ENCODE measurements around the gene GHR.
"Not testable (repeated sequence)": the region's sequence is repeated elsewhere in the genome, so short reads cannot be mapped to it uniquely, and the experiment has no call there.

The GHR gene

DNA sequence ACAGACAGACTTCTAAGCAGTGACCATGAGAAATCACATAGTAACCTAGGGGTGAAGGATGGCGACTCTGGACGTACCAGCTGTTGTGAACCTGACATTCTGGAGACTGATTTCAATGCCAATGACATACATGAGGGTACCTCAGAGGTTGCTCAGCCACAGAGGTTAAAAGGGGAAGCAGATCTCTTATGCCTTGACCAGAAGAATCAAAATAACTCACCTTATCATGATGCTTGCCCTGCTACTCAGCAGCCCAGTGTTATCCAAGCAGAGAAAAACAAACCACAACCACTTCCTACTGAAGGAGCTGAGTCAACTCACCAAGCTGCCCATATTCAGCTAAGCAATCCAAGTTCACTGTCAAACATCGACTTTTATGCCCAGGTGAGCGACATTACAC is 295.4 kb downstream of the GHR start:
- H3K36me3 ChIP-seq (ENCODE audit: insufficient read depth, low read length): no peaks in the 10 kb centered on the region
- WGBS: 94% methylated on average over 4 of the region's 4 CpGs
- no peak overlapping the region for H3K4me3 ChIP-seq (ENCODE audit: low read length)
- no peak overlapping the region for H3K27ac ChIP-seq (ENCODE audit: low read depth, low read length)
- no peaks in the 10 kb centered on the region for H3K4me1 ChIP-seq (ENCODE audit: insufficient read depth, low read length)
- no peaks in the 10 kb centered on the region for H3K9me3 ChIP-seq (ENCODE audit: insufficient read depth, low read depth, low read length)
- no peaks in the 10 kb centered on the region for H3K27me3 ChIP-seq (ENCODE audit: insufficient read depth, low read length)
- H3K9ac ChIP-seq (ENCODE audit: low read depth, low read length): no peak overlapping the region

DNA sequence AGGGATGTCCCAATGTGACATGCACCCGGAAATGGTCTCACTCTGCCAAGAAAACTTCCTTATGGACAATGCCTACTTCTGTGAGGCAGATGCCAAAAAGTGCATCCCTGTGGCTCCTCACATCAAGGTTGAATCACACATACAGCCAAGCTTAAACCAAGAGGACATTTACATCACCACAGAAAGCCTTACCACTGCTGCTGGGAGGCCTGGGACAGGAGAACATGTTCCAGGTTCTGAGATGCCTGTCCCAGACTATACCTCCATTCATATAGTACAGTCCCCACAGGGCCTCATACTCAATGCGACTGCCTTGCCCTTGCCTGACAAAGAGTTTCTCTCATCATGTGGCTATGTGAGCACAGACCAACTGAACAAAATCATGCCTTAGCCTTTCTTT is 295.8 kb downstream of the GHR start:
- H3K27ac ChIP-seq (ENCODE audit: low read depth, low read length): no peak overlapping the region
- H3K9ac ChIP-seq (ENCODE audit: low read depth, low read length): no peak overlapping the region
- H3K36me3 ChIP-seq (ENCODE audit: insufficient read depth, low read length): no peaks in the 10 kb centered on the region
- no peaks in the 10 kb centered on the region for H3K4me1 ChIP-seq (ENCODE audit: insufficient read depth, low read length)
- H3K4me3 ChIP-seq (ENCODE audit: low read length): no peak overlapping the region
- WGBS: 91% methylated on average over 2 of the region's 2 CpGs
- H3K27me3 ChIP-seq (ENCODE audit: insufficient read depth, low read length): no peaks in the 10 kb centered on the region
- no peaks in the 10 kb centered on the region for H3K9me3 ChIP-seq (ENCODE audit: insufficient read depth, low read depth, low read length)

DNA sequence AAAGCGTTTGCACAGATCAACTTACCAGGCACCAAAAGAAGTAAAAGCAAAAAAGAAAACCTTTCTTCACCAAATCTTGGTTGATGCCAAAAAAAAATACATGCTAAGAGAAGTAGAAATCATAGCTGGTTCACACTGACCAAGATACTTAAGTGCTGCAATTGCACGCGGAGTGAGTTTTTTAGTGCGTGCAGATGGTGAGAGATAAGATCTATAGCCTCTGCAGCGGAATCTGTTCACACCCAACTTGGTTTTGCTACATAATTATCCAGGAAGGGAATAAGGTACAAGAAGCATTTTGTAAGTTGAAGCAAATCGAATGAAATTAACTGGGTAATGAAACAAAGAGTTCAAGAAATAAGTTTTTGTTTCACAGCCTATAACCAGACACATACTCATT is 297.0 kb downstream of the GHR start:
- Histone ChIP-seq H3K4me3 (ENCODE audit: low read length) (no peak overlapping the region), H3K9ac (ENCODE audit: low read depth, low read length) (no peak overlapping the region), H3K27ac (ENCODE audit: low read depth, low read length) (no peak overlapping the region), H3K27me3 (ENCODE audit: insufficient read depth, low read length) (no peaks in the 10 kb centered on the region), H3K36me3 (ENCODE audit: insufficient read depth, low read length) (no peaks in the 10 kb centered on the region), H3K4me1 (ENCODE audit: insufficient read depth, low read length) (no peaks in the 10 kb centered on the region), H3K9me3 (ENCODE audit: insufficient read depth, low read depth, low read length) (no peaks in the 10 kb centered on the region)
- 96% methylated on average over 4 of the region's 6 CpGs for WGBS

DNA sequence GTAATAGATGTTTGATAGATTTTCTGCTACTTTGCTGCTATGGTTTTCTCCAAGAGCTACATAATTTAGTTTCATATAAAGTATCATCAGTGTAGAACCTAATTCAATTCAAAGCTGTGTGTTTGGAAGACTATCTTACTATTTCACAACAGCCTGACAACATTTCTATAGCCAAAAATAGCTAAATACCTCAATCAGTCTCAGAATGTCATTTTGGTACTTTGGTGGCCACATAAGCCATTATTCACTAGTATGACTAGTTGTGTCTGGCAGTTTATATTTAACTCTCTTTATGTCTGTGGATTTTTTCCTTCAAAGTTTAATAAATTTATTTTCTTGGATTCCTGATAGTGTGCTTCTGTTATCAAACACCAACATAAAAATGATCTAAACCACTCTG is 298.2 kb downstream of the GHR start:
- Histone ChIP-seq H3K27me3 (ENCODE audit: insufficient read depth, low read length) (no peaks in the 10 kb centered on the region), H3K36me3 (ENCODE audit: insufficient read depth, low read length) (no peaks in the 10 kb centered on the region), H3K9me3 (ENCODE audit: insufficient read depth, low read depth, low read length) (no peaks in the 10 kb centered on the region), H3K27ac (ENCODE audit: low read depth, low read length) (no peak overlapping the region), H3K9ac (ENCODE audit: low read depth, low read length) (no peak overlapping the region), H3K4me3 (ENCODE audit: low read length) (no peak overlapping the region), H3K4me1 (ENCODE audit: insufficient read depth, low read length) (no peaks in the 10 kb centered on the region)

DNA sequence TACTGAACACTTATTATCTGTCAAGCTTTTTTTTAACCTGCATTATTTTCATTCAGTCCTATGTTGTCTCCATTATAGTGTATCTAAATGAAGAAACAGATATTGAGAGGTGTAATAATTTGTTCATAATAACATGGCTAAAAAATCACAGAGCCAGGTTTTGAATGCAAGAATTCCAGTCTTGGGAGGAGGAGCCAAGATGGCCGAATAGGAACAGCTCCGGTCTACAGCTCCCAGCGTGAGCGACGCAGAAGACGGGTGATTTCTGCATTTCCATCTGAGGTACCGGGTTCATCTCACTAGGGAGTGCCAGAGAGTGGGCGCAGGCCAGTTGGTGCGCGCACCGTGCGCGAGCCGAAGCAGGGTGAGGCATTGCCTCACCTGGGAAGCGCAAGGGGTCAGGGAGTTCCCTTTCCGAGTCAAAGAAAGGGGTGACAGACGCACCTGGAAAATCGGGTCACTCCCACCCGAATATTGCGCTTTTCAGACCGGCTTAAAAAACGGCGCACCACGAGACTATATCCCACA is 311.4 kb downstream of the GHR start:
- not testable (repeated sequence) for H3K4me1 ChIP-seq (ENCODE audit: insufficient read depth, low read length); H3K27ac ChIP-seq (ENCODE audit: low read depth, low read length); H3K4me3 ChIP-seq (ENCODE audit: low read length); H3K9ac ChIP-seq (ENCODE audit: low read depth, low read length); H3K9me3 ChIP-seq (ENCODE audit: insufficient read depth, low read depth, low read length); H3K27me3 ChIP-seq (ENCODE audit: insufficient read depth, low read length); H3K36me3 ChIP-seq (ENCODE audit: insufficient read depth, low read length)
- WGBS: 89% methylated on average over 14 of the region's 24 CpGs

DNA sequence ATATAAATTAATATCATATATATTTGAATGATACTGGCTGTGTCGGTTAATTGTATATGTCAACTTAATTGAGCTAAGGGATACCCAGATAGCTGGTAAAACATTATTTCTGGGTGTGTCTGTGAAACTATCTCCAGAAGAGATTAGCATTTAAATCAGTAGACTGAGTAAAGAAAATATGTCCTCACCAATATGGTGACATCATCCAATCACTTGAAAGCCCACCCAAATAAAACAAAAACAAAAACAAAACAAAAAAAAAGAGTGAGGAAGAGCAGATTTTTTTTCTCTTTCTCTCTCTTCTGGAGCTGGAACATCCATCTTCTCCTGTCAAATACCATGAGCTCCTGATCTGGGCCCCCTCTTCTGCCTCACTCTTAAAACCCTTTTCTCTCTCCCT is 317.7 kb downstream of the GHR start:
- H3K27me3 ChIP-seq (ENCODE audit: insufficient read depth, low read length): no peaks in the 10 kb centered on the region
- H3K4me1 ChIP-seq (ENCODE audit: insufficient read depth, low read length): no peaks in the 10 kb centered on the region; the same call in 1 of the 2 replicates
- H3K9me3 ChIP-seq (ENCODE audit: insufficient read depth, low read depth, low read length): 0 out of 2 replicates have a peak, but pooled peaks cover 5% of the 10 kb centered on the region
- H3K4me3 ChIP-seq (ENCODE audit: low read length): no peak overlapping the region
- H3K9ac ChIP-seq (ENCODE audit: low read depth, low read length): no peak overlapping the region
- WGBS: 82% methylated on average over 1 of the region's 1 CpG
- H3K36me3 ChIP-seq (ENCODE audit: insufficient read depth, low read length): no peaks in the 10 kb centered on the region
- no peak overlapping the region for H3K27ac ChIP-seq (ENCODE audit: low read depth, low read length)

DNA sequence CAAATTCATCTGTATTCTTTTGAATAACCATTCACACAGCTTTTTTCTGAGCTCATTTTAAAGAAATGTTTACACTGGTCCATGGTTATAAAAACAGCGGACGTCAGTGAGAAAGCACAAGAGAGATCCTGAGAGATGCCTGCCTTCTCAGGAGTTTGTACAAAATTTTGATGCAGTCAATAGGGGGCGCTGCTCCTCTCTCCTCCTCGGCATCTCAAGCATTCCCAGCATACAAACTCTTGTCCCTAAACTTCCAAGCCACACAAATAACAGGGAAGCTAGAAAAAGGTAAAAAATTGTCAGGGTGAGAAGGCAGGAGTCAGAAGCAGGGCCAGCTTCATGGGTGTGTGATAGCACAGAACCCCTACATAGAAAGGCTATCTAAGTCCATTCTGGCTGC is 322.2 kb downstream of the GHR start:
- H3K9me3 ChIP-seq (ENCODE audit: insufficient read depth, low read depth, low read length): 0 out of 2 replicates have a peak, but pooled peaks cover 5% of the 10 kb centered on the region
- H3K27ac ChIP-seq (ENCODE audit: low read depth, low read length): no peak overlapping the region
- H3K4me1 ChIP-seq (ENCODE audit: insufficient read depth, low read length): no peaks in the 10 kb centered on the region; the same call in 1 of the 2 replicates
- 24% methylated on average over 4 of the region's 4 CpGs for WGBS
- H3K27me3 ChIP-seq (ENCODE audit: insufficient read depth, low read length): no peaks in the 10 kb centered on the region
- H3K9ac ChIP-seq (ENCODE audit: low read depth, low read length): no peak overlapping the region
- H3K4me3 ChIP-seq (ENCODE audit: low read length): no peak overlapping the region
- H3K36me3 ChIP-seq (ENCODE audit: insufficient read depth, low read length): no peaks in the 10 kb centered on the region

DNA sequence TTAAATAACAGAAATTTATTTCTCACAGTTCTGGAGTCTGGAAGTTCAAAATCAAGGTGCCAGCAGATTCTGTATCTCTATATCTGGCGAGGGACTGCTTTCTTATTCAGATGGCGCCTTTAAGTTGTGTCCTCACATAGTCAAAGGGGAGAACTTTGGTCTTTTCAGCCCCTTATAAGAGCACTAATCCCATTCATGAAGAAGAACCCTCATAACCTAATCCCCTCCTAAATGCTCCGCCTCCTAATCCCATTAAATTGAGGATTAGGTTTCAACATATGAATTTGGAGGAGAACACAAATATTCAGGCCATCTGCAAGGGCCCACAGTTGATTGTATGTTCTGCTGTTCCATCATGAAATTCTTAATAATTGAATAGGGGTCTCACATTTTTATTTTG is 322.6 kb downstream of the GHR start:
- H3K27ac ChIP-seq (ENCODE audit: low read depth, low read length): no peak overlapping the region
- H3K4me3 ChIP-seq (ENCODE audit: low read length): no peak overlapping the region
- H3K36me3 ChIP-seq (ENCODE audit: insufficient read depth, low read length): no peaks in the 10 kb centered on the region
- no peak overlapping the region for H3K9ac ChIP-seq (ENCODE audit: low read depth, low read length)
- no peaks in the 10 kb centered on the region for H3K27me3 ChIP-seq (ENCODE audit: insufficient read depth, low read length)
- no peaks in the 10 kb centered on the region; the same call in 1 of the 2 replicates for H3K4me1 ChIP-seq (ENCODE audit: insufficient read depth, low read length)
- WGBS: 94% methylated on average over 3 of the region's 3 CpGs
- 0 out of 2 replicates have a peak, but pooled peaks cover 3% of the 10 kb centered on the region for H3K9me3 ChIP-seq (ENCODE audit: insufficient read depth, low read depth, low read length)

DNA sequence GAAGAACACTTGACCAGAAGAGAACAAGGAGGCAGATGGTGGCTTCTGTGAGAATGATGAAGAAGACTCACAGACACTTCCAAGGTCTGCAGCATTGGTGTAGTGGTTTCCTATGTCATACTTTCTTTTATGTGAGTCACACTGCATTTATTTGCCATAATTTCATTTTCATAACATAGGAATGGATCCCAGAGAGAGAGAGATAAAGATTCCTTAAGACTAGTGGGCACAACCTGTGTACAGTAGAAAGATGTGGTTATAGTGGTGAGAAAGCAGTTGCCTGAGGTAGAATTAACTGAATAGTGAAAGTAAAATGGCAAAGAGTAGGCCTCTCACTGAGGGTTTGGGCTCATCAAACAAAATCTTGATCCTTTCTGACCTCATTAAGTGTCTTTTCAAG is 325.8 kb downstream of the GHR start:
- H3K27me3 ChIP-seq (ENCODE audit: insufficient read depth, low read length): no peaks in the 10 kb centered on the region
- no peaks in the 10 kb centered on the region; the same call in 1 of the 2 replicates for H3K4me1 ChIP-seq (ENCODE audit: insufficient read depth, low read length)
- no peaks in the 10 kb centered on the region for H3K36me3 ChIP-seq (ENCODE audit: insufficient read depth, low read length)
- H3K27ac ChIP-seq (ENCODE audit: low read depth, low read length): no peak overlapping the region
- H3K9me3 ChIP-seq (ENCODE audit: insufficient read depth, low read depth, low read length): no peaks in the 10 kb centered on the region
- no peak overlapping the region for H3K4me3 ChIP-seq (ENCODE audit: low read length)
- H3K9ac ChIP-seq (ENCODE audit: low read depth, low read length): no peak overlapping the region

DNA sequence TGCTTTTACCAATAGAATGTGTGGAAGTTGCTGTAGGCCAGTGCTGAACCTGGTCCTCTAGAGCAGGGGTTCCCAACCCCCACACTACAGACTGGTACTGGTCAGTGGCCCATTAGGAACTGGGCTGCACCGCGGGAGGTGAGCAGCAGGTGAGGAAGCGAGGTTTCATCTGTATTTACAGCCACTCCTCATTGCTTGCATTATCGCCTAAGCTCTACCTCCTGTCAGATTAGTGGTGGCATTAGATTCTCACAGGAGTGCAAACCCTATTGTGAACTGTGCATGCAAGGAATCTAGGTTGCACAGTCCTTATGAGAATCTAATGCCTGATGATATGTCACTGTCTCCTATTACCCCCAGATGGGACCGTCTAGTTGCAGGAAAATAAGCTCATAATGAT is 327.3 kb downstream of the GHR start:
- no peaks in the 10 kb centered on the region for H3K27me3 ChIP-seq (ENCODE audit: insufficient read depth, low read length)
- no peak overlapping the region for H3K27ac ChIP-seq (ENCODE audit: low read depth, low read length)
- H3K36me3 ChIP-seq (ENCODE audit: insufficient read depth, low read length): no peaks in the 10 kb centered on the region
- H3K4me1 ChIP-seq (ENCODE audit: insufficient read depth, low read length): no peaks in the 10 kb centered on the region; the same call in 1 of the 2 replicates
- H3K9ac ChIP-seq (ENCODE audit: low read depth, low read length): no peak overlapping the region
- H3K9me3 ChIP-seq (ENCODE audit: insufficient read depth, low read depth, low read length): no peaks in the 10 kb centered on the region
- WGBS: 96% methylated on average over 4 of the region's 5 CpGs
- H3K4me3 ChIP-seq (ENCODE audit: low read length): no peak overlapping the region

DNA sequence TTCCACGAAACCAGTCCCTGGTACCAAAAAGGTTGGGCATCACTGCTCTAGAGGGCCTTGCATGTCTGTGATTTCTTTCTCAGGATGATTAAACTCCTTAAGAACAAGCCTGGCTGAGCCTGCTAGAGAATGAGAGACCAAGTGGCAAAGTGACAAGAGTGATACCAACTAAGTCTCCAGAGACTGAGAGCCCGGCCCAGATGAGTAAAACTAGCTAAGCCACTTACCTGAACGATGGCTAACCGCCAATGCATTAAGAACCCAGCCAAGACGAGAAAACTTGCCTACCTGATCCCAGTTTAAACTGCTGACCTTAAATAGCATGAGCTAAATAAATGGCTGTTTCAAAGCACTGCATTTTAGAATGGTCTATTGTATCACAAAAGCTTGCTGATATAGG is 327.8 kb downstream of the GHR start:
- 84% methylated on average over 5 of the region's 5 CpGs for WGBS
- Histone ChIP-seq H3K27me3 (ENCODE audit: insufficient read depth, low read length) (no peaks in the 10 kb centered on the region), H3K4me3 (ENCODE audit: low read length) (no peak overlapping the region), H3K27ac (ENCODE audit: low read depth, low read length) (no peak overlapping the region), H3K9ac (ENCODE audit: low read depth, low read length) (no peak overlapping the region), H3K9me3 (ENCODE audit: insufficient read depth, low read depth, low read length) (no peaks in the 10 kb centered on the region), H3K4me1 (ENCODE audit: insufficient read depth, low read length) (no peaks in the 10 kb centered on the region), H3K36me3 (ENCODE audit: insufficient read depth, low read length) (no peaks in the 10 kb centered on the region)

DNA sequence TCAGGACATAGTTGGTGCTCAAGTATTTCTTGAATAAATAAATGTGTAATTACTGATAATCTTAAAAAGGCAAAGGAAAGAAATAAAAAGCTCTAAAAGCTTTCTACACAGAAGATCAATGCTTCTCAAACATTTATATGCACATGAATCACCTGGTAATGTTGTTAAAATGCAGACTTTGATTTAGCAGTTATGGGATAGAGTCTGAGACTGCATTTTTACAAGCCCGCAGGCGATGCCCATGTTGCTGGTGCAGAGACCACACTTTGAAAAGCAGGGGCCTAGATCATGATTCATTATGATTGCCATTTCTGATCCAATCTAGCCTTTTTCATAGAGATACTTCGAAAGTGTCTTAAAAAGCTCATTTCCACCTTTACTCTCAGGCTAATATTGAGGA is 329.9 kb downstream of the GHR start:
- no peaks in the 10 kb centered on the region for H3K27me3 ChIP-seq (ENCODE audit: insufficient read depth, low read length)
- H3K4me3 ChIP-seq (ENCODE audit: low read length): no peak overlapping the region
- no peak overlapping the region for H3K9ac ChIP-seq (ENCODE audit: low read depth, low read length)
- no peaks in the 10 kb centered on the region for H3K9me3 ChIP-seq (ENCODE audit: insufficient read depth, low read depth, low read length)
- WGBS: 96% methylated on average over 3 of the region's 3 CpGs
- H3K27ac ChIP-seq (ENCODE audit: low read depth, low read length): no peak overlapping the region
- no peaks in the 10 kb centered on the region for H3K36me3 ChIP-seq (ENCODE audit: insufficient read depth, low read length)
- peaks cover 7% of the 10 kb centered on the region; the same call in 1 of the 2 replicates for H3K4me1 ChIP-seq (ENCODE audit: insufficient read depth, low read length)
